ENCODE data around the gene CCDC197.

DNA sequence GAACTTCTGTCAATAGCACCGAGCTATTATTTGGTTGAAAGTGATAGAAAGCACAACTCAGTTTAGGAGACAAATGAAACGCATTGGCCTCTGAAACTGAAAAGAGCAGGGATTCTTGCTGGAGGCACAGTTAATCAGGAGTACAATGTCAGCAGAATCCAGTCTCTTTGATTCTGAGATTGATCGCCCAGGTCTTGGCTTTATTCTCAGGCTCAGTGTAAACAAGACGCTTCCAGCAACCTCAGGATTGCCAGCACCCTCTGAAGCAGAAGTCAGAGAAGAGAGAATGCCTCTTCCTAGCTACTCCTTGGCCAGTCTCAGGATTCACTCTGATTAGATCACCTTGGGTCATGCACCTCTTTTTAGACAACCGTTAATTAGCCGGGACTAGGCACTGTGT is 17.3 kb downstream of the CCDC197 start:
- TF ChIP-seq, protein P1, sequence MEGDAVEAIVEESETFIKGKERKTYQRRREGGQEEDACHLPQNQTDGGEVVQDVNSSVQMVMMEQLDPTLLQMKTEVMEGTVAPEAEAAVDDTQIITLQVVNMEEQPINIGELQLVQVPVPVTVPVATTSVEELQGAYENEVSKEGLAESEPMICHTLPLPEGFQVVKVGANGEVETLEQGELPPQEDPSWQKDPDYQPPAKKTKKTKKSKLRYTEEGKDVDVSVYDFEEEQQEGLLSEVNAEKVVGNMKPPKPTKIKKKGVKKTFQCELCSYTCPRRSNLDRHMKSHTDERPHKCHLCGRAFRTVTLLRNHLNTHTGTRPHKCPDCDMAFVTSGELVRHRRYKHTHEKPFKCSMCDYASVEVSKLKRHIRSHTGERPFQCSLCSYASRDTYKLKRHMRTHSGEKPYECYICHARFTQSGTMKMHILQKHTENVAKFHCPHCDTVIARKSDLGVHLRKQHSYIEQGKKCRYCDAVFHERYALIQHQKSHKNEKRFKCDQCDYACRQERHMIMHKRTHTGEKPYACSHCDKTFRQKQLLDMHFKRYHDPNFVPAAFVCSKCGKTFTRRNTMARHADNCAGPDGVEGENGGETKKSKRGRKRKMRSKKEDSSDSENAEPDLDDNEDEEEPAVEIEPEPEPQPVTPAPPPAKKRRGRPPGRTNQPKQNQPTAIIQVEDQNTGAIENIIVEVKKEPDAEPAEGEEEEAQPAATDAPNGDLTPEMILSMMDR (IDR thresholded peaks at IDR 0.05) = no peak
- no peak for TF ChIP-seq EZH2 (IDR thresholded peaks at IDR 0.05; ENCODE audit: borderline replicate concordance, insufficient read depth, low read depth, low read length, poor library complexity, severe bottlenecking)

All from B cell (primary cell).